ENCODE measurements around the gene TCF7L1.

The TCF7L1 gene

GRCh38 chr2:85344356-85344954 is 211.3 kb downstream of the TCF7L1 start:
- H3K27me3 ChIP-seq (ENCODE audit: insufficient read depth, low read length, poor library complexity, severe bottlenecking), result no peaks in the 10 kb centered on the region
- H3K9me2 ChIP-seq (replicated peaks; ENCODE audit: low read depth, low read length), result no peaks in the 10 kb centered on the region
- H3K9ac ChIP-seq (ENCODE audit: low read depth, low read length, poor library complexity, severe bottlenecking), result no peak overlapping the region
- no peak overlapping the region for H3K4me2 ChIP-seq (ENCODE audit: low read depth, low read length, poor library complexity, severe bottlenecking)
- no peaks in the 10 kb centered on the region for H3K9me3 ChIP-seq (ENCODE audit: insufficient read depth, low read depth, low read length)
- no peaks in the 10 kb centered on the region for H3F3A ChIP-seq (ENCODE audit: low read depth)
- 0 out of 2 replicates have a peak, but pooled peaks cover 4% of the 10 kb centered on the region for H3K36me3 ChIP-seq (ENCODE audit: insufficient read depth, low read length)
- no peaks in the 10 kb centered on the region for H3K4me1 ChIP-seq (ENCODE audit: insufficient read depth, low read length, poor library complexity, severe bottlenecking)
- H3K79me2 ChIP-seq (ENCODE audit: insufficient read depth, low read length), result no peaks in the 10 kb centered on the region
- no peak overlapping the region for H3K4me3 ChIP-seq (ENCODE audit: low read length, poor library complexity, severe bottlenecking)
- TF ChIP-seq CTCF (conservative IDR thresholded peaks at IDR 0.05; ENCODE audit: low read length) (no peak), EZH2phosphoT487 (IDR thresholded peaks at IDR 0.05; ENCODE audit: borderline replicate concordance) (no peak)
- H4K20me1 ChIP-seq (ENCODE audit: insufficient read depth, low read length, poor library complexity, severe bottlenecking), result no peaks in the 10 kb centered on the region
- no peak overlapping the region for H2AFZ ChIP-seq (ENCODE audit: low read length)

GRCh38 chr2:85347599-85347998 is 214.4 kb downstream of the TCF7L1 start:
- H3K79me2 ChIP-seq (ENCODE audit: insufficient read depth, low read length), result no peaks in the 10 kb centered on the region
- H3K27me3 ChIP-seq (ENCODE audit: insufficient read depth, low read length, poor library complexity, severe bottlenecking), result no peaks in the 10 kb centered on the region
- no peaks in the 10 kb centered on the region for H4K20me1 ChIP-seq (ENCODE audit: insufficient read depth, low read length, poor library complexity, severe bottlenecking)
- H3K36me3 ChIP-seq (ENCODE audit: insufficient read depth, low read length), result 0 out of 2 replicates have a peak, but pooled peaks cover 4% of the 10 kb centered on the region
- no peak overlapping the region for H3K4me2 ChIP-seq (ENCODE audit: low read depth, low read length, poor library complexity, severe bottlenecking)
- no peaks in the 10 kb centered on the region for H3F3A ChIP-seq (ENCODE audit: low read depth)
- no peaks in the 10 kb centered on the region for H3K9me2 ChIP-seq (replicated peaks; ENCODE audit: low read depth, low read length)
- no peaks in the 10 kb centered on the region for H3K9me3 ChIP-seq (ENCODE audit: insufficient read depth, low read depth, low read length)
- no peak overlapping the region for H3K4me3 ChIP-seq (ENCODE audit: low read length, poor library complexity, severe bottlenecking)
- no peak overlapping the region for H3K9ac ChIP-seq (ENCODE audit: low read depth, low read length, poor library complexity, severe bottlenecking)
- no peaks in the 10 kb centered on the region for H3K4me1 ChIP-seq (ENCODE audit: insufficient read depth, low read length, poor library complexity, severe bottlenecking)
- TF ChIP-seq CTCF (conservative IDR thresholded peaks at IDR 0.05; ENCODE audit: low read length) (no peak), EZH2phosphoT487 (IDR thresholded peaks at IDR 0.05; ENCODE audit: borderline replicate concordance) (no peak)
- H2AFZ ChIP-seq (ENCODE audit: low read length), result no peak overlapping the region

GRCh38 chr2:85353876-85354285 is 220.7 kb downstream of the TCF7L1 start:
- TF ChIP-seq CTCF (conservative IDR thresholded peaks at IDR 0.05; ENCODE audit: low read length), result no peak
- TF ChIP-seq EZH2phosphoT487 (IDR thresholded peaks at IDR 0.05; ENCODE audit: borderline replicate concordance), result no peak
- H3F3A ChIP-seq (ENCODE audit: low read depth), result no peaks in the 10 kb centered on the region
- H3K9me2 ChIP-seq (replicated peaks; ENCODE audit: low read depth, low read length), result no peaks in the 10 kb centered on the region
- peak overlapping the region; percentile 100 for H3K4me2 ChIP-seq (ENCODE audit: low read depth, low read length, poor library complexity, severe bottlenecking)
- peak overlapping the region; percentile 85 for H3K9ac ChIP-seq (ENCODE audit: low read depth, low read length, poor library complexity, severe bottlenecking)
- H3K4me3 ChIP-seq (ENCODE audit: low read length, poor library complexity, severe bottlenecking), result peak overlapping the region; percentile 85
- H3K4me1 ChIP-seq (ENCODE audit: insufficient read depth, low read length, poor library complexity, severe bottlenecking), result peaks cover 30% of the 10 kb centered on the region
- H3K36me3 ChIP-seq (ENCODE audit: insufficient read depth, low read length), result no peaks in the 10 kb centered on the region
- peak overlapping the region; percentile 79 for H2AFZ ChIP-seq (ENCODE audit: low read length)
- H3K9me3 ChIP-seq (ENCODE audit: insufficient read depth, low read depth, low read length), result no peaks in the 10 kb centered on the region
- H4K20me1 ChIP-seq (ENCODE audit: insufficient read depth, low read length, poor library complexity, severe bottlenecking), result no peaks in the 10 kb centered on the region
- H3K27me3 ChIP-seq (ENCODE audit: insufficient read depth, low read length, poor library complexity, severe bottlenecking), result no peaks in the 10 kb centered on the region
- peaks cover 24% of the 10 kb centered on the region for H3K79me2 ChIP-seq (ENCODE audit: insufficient read depth, low read length)
